HG02623 (cell line): ENCODE data around the gene CCL11.

Experiments used
- ATAC-seq: cut with Tn5 transposase; IDR thresholded peaks from one replicate; pipeline ENCODE4 v1.9.1; 2021; ENCODE audit warnings: moderate library complexity; ENCODE audit not compliant: unreplicated experiment

Gene CCL11

DNA sequence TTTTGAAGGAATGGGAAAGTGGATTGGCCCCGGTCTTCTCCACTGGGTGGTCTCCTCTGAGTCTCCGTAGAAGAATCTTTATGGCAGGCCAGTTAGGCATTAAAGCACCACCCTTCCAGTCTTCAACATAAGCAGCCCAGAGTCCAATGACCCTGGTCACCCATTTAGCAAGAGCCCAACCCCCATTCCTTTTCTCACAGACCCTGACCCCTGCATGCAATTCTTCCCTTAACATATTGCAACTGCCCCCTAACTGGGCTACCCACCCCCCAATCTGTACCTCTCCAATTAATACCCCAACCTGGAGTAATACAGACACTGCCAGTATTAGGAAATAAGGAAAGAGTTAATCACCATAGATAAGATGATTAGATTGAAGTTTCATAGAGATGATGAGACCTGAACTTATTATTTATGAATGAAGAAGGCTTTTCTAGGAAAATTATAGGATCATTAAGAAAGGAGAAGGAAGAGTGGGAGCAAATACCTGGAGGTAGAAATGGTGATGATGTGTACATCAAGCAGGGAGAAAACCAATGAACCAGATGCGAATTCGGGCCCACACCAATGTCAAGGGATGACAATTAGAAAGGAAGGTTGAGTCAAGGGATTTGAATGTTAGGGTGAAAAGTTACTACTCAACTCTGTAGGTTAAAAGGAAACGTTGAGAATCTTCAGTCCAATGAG lies 28.1 kb upstream of the CCL11 start:
- ATAC-seq: no peak

DNA sequence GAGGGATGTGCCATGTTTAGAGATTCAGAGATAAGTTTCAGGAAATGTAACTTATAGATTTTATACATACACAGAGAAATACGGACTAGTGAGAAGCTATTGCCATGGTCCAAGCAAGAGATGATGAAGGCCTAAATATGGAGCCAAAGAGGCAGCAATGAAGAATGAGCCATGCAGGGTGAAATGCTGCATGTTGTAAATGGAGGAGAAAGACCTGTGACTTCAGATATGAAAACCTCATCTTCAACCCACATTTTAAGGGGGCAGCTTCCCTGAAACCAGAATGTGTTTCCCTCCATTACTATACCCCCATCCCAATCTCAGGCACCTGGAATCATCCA lies 27.6 kb upstream of the CCL11 start:
- ATAC-seq: no peak

GRCh38 chr17:34259146-34259545 lies 26.4 kb upstream of the CCL11 start:
- ATAC-seq: no peak

DNA sequence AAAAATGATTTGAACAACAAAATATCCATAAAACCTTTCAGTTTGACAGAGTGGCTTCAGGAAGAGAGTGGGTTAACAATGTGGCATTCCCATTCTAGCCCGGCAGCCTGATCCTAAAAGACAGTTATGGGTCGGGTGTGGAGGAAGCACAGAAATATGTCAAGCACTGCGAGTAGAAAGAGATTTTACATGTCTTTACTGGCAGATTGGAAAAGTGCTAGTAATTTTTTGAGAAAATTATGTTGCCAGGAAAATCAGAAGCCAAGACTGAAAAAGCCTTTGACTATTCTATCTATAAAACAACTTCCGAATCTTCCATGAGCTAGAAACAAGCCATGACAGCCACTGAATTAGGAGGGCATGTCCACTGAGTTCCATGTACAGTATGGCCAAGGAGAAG lies 24.7 kb upstream of the CCL11 start:
- ATAC-seq: no peak

DNA sequence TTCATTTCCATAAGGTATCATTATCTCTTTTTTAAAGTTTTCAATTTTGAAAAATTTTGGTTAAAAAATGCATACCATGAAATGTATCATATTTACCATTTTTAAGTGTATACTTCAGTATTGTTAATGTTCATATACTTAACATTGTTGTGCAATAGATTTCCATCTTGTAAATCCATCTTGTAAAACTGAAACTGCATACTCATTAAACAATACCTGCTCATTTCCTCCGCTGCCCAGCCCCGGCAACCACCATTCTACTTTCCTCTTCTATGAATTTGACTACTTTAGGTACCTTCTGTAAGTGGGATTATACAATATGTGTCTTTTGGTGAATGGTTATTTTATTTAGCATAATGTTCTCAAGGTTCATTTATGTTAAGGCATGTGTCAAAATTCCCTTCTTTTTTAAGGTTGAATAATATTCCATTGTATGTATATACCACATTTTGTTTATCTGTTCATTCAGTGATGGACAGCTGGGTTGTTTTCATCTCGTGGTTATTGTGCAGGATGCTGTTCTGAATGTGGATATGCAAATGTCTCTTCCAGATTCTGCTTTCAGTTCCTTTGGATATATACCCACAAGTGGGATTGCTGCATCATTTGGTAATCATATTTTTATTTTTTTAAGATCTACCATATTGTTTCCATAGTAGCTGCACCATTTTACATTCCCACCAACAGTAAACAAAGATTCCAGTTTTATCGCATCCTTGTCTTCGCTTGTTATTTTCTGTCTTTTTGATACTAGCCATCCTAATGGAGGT lies 23.8 kb upstream of the CCL11 start:
- no peak for ATAC-seq

- ATAC-seq: no peak
Observed at GRCh38 chr17:34265711-34266110, 19.8 kb upstream of the CCL11 start.

GRCh38 chr17:34269969-34270368 lies 15.6 kb upstream of the CCL11 start, which contains the start of gene CCL7:
Gene CCL7, plus strand, starts transcription at chr17:34270221. Its CDS starts 70 bp downstream, at chr17:34270291.
- no peak for ATAC-seq

- no peak for ATAC-seq
Observed at GRCh38 chr17:34275881-34276280, 9.7 kb upstream of the CCL11 start.

GRCh38 chr17:34276826-34277225 lies 8.7 kb upstream of the CCL11 start:
- ATAC-seq: no peak

GRCh38 chr17:34283571-34283970 lies 2.0 kb upstream of the CCL11 start:
- no peak for ATAC-seq

- ATAC-seq: no peak
Observed at GRCh38 chr17:34287875-34288274, 2.3 kb downstream of the CCL11 start.

GRCh38 chr17:34290586-34290985 lies 5.0 kb downstream of the CCL11 start:
- no peak for ATAC-seq

- ATAC-seq: no peak
Observed at GRCh38 chr17:34291721-34292348, 6.3 kb downstream of the CCL11 start.

DNA sequence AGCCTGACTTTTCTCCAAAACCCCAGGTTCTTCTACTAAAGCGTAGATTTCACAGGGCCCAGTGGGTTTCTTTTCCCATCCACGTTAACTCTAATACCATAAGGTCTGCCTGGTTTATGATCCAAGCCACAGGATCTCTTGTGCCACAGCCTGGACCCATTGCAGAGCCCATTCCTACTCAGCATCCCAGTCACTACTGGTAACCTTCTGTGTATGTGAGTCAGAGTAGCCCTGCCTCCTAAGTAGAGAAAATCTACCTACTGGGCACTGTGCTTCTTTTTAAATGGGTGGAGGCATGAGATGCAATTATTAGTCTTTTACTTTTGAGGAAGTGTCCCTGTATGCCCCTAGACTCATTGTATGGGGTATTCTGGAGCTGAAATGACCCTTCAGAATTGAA lies 13.5 kb downstream of the CCL11 start:
- ATAC-seq: no peak

GRCh38 chr17:34299956-34300577 lies 14.5 kb downstream of the CCL11 start:
- ATAC-seq: no peak

DNA sequence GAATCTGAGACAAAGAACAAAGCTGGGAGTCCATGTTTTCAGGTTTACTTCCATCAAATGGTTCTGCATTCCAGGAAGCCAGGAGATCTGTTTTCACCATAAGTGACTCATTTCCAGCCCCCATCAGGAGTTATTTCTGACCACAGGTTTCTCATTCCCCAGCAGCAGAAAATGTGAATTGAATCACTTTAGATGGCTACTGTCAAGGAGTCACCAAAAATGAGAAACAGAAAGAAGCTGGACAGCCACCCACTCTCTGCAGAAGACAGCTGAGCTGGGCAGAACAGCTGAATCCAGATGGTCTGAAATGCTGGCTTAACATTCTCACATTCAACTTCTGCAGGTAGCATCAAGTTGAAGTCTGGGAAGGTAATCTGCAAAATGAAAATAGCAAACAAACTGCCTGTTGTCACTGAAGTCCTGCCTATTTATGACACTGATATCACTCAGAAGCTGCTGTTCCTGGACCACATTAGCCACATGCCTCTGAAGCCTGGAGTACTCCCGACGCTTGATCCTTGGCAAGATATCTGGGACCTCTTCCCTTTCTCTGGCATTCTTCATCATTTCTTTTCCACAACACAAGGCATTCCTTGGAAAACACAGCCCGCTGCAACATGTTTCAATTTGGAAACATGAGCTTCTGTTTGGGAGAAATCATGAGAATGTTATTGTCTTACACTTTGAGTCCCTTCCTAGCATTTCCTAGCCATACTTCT lies 15.3 kb downstream of the CCL11 start:
- no peak for ATAC-seq

GRCh38 chr17:34301986-34302385 lies 16.4 kb downstream of the CCL11 start:
- no peak for ATAC-seq

DNA sequence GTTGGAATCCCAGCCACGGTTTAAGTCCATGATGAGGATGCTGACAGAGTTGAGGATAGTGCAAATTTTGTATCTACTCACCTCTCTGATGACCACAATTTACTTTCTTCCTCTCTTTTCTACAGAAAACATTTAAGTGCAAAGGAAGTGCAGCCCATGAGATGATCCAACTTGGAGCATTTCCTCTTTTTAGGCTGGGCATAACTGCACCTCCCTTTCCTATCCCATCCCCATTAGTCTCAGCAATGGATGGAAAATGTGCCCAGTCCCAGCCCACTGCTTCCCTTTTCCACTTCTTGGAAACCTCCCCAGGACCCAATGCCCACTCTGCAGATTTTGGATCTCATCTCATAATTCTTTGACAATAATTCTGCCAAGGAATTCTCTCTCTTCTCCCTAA lies 17.1 kb downstream of the CCL11 start:
- ATAC-seq: no peak

GRCh38 chr17:34303606-34304005 lies 18.1 kb downstream of the CCL11 start:
- ATAC-seq: no peak

- no peak for ATAC-seq
Observed at GRCh38 chr17:34305061-34305460, 19.5 kb downstream of the CCL11 start.

- ATAC-seq: no peak
Observed at GRCh38 chr17:34305606-34306005, 20.1 kb downstream of the CCL11 start.
